A549 treated with CORT108297 at 1 μM for 4 hours (cell line): ENCODE measurements around the gene PHLPP2. TPM values are rescaled to one million over a fixed set of nuclear protein-coding genes. Genes with fewer than 3 reads are reported as not detected.

Experiments used
- total RNA-seq: library from RNA; stranded (reverse); fragments of 200-300 nt; extraction: Qiagen RNA extraction; gene quantifications from 5 replicates; pipeline ENCODE4 v1.2.3, GENCODE V29; 2022

PHLPP2 gene, protein sequence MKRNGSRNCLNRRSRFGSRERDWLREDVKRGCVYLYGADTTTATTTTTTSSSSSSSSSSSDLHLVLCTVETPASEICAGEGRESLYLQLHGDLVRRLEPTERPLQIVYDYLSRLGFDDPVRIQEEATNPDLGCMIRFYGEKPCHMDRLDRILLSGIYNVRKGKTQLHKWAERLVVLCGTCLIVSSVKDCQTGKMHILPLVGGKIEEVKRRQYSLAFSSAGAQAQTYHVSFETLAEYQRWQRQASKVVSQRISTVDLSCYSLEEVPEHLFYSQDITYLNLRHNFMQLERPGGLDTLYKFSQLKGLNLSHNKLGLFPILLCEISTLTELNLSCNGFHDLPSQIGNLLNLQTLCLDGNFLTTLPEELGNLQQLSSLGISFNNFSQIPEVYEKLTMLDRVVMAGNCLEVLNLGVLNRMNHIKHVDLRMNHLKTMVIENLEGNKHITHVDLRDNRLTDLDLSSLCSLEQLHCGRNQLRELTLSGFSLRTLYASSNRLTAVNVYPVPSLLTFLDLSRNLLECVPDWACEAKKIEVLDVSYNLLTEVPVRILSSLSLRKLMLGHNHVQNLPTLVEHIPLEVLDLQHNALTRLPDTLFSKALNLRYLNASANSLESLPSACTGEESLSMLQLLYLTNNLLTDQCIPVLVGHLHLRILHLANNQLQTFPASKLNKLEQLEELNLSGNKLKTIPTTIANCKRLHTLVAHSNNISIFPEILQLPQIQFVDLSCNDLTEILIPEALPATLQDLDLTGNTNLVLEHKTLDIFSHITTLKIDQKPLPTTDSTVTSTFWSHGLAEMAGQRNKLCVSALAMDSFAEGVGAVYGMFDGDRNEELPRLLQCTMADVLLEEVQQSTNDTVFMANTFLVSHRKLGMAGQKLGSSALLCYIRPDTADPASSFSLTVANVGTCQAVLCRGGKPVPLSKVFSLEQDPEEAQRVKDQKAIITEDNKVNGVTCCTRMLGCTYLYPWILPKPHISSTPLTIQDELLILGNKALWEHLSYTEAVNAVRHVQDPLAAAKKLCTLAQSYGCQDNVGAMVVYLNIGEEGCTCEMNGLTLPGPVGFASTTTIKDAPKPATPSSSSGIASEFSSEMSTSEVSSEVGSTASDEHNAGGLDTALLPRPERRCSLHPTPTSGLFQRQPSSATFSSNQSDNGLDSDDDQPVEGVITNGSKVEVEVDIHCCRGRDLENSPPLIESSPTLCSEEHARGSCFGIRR (N-terminal part only)
- total RNA-seq = 8.4 to 10.2 TPM (median 9.6 TPM) in 5 replicates

DNA sequence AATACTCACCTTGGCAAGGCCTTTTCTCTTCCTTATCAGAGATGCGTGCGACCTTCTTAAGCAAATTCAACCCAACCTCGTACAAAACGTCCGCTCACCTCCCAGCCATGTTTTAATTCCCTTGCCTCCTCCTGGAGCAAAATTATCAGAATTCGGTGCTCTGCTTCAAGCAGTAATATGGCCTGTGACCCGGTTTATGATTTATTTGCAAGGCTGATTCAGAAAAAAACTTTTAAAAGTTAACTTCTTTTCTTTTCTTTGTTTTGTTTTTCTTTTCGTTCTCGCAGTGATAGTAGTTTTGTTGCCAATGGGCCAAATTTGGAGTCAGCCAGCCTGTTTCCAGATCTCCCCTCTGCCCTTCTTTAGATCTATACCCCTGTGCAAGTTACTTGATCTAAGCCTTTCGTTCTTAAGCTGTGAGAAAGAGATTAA lies at the start of gene PHLPP2:
Gene PHLPP2, minus strand, starts transcription at position 382 of the 432 bp plus-strand sequence. CDS start 9,906 bp downstream, outside the sequence.

GRCh38 chr16:71626018-71626857 lies 98.3 kb downstream of the PHLPP2 start, which contains the start of gene MARVELD3:
Gene MARVELD3, plus strand, starts transcription at chr16:71626184. Its CDS starts 46 bp downstream, at chr16:71626230.

Other genes with a start within 250 kb of the PHLPP2 start
- gene ZNF19, start 235.4 kb downstream of the PHLPP2 start, total RNA-seq = 1.6 to 2.6 TPM (median 1.7 TPM) in 5 replicates
- 0.05 to 0.13 TPM (median 0.08 TPM) in 4 of 5 replicates, not detected in the other for gene CHST4, start 198.3 kb downstream of the PHLPP2 start, total RNA-seq
- 0.02 to 0.05 TPM (median 0.03 TPM) in 3 of 5 replicates, not detected in the others for gene TAT, start 147.6 kb downstream of the PHLPP2 start, total RNA-seq
- 0.13 to 0.47 TPM (median 0.25 TPM) in 5 replicates for gene MARVELD3, start 98.5 kb downstream of the PHLPP2 start, total RNA-seq
- 39.2 to 49.9 TPM (median 45.4 TPM) in 5 replicates for gene AP1G1, start 84.1 kb upstream of the PHLPP2 start, total RNA-seq
- 13.3 to 18.4 TPM (median 16.3 TPM) in 5 replicates for gene ATXN1L, start 121.3 kb upstream of the PHLPP2 start, total RNA-seq
- 3.3 to 5.4 TPM (median 3.7 TPM) in 5 replicates for gene ZNF821, start 159.5 kb upstream of the PHLPP2 start, total RNA-seq
- 163 to 205 TPM (median 168 TPM) in 5 replicates for gene IST1, start 170.8 kb upstream of the PHLPP2 start, total RNA-seq